WTC11 (cell line): ENCODE data around the gene GFRA1.

Source experiments
- ESRRA ChIP-seq: sonication (generic); formaldehyde crosslinking; IDR thresholded peaks from 2 replicates; pipeline ENCODE4 v1.8.1; 2022; ENCODE audit warnings: mild to moderate bottlenecking, missing genetic modification reagents, borderline replicate concordance
- MXD4 ChIP-seq: fragments of 250-450 bp; sonication (Bioruptor Pico); IDR thresholded peaks from 2 replicates; pipeline ENCODE4 v1.8.0; 2021; ENCODE audit warnings: mild to moderate bottlenecking, moderate library complexity, borderline replicate concordance
- TF ChIP-seq, protein P1 (sequence below): fragments of 200-600 bp; IDR thresholded peaks from 2 replicates; pipeline ENCODE4 v1.8.0; 2022; ENCODE audit warnings: antibody characterized with exemption
- TF ChIP-seq, protein P2 (sequence below): sonication (generic); formaldehyde crosslinking; IDR thresholded peaks from 2 replicates; pipeline ENCODE4 v1.8.1; 2022; ENCODE audit warnings: low read depth, mild to moderate bottlenecking, moderate library complexity, missing genetic modification reagents, borderline replicate concordance
- TF ChIP-seq, protein P3 (sequence below): sonication (generic); formaldehyde crosslinking; IDR thresholded peaks from 2 replicates; pipeline ENCODE4 v1.8.1; 2022; ENCODE audit warnings: missing genetic modification reagents, borderline replicate concordance

DNA sequence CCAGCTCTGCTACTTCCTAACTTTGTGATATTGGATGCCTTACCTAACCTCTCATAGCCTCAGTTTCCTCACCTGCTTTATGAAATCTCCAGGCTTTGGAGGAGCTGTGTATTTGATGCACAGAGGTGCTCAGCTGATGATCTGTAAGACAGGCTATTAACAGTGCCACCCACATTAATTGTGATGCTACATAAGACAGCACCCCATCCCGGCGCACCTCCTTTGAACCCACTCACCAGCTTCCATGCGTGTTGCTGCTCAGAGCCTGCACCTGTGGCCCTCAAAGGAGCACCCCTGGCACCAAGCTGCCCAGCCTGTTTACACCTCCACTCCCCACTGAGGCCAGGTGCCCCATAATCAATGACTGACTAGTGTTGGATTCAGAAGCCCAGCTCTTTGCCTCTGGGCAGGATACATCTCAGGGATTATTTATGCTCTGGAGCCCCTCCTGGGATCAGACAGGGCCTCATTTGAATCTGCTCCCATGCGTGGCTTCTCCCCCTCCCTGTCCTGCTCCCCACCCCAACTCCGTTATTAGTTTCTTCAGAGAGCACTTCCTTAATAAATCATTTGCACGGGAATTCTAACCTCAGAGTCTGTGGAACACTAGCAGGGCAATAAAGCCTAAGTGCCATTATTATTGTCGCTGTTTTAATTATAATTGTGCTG, 87.7 kb downstream of the GFRA1 start:
- TF ChIP-seq, protein P1, sequence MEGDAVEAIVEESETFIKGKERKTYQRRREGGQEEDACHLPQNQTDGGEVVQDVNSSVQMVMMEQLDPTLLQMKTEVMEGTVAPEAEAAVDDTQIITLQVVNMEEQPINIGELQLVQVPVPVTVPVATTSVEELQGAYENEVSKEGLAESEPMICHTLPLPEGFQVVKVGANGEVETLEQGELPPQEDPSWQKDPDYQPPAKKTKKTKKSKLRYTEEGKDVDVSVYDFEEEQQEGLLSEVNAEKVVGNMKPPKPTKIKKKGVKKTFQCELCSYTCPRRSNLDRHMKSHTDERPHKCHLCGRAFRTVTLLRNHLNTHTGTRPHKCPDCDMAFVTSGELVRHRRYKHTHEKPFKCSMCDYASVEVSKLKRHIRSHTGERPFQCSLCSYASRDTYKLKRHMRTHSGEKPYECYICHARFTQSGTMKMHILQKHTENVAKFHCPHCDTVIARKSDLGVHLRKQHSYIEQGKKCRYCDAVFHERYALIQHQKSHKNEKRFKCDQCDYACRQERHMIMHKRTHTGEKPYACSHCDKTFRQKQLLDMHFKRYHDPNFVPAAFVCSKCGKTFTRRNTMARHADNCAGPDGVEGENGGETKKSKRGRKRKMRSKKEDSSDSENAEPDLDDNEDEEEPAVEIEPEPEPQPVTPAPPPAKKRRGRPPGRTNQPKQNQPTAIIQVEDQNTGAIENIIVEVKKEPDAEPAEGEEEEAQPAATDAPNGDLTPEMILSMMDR = no peak
- TF ChIP-seq ESRRA (no peak), MXD4 (CRISPR knock-in tag) (no peak)
- TF ChIP-seq, protein P2, sequence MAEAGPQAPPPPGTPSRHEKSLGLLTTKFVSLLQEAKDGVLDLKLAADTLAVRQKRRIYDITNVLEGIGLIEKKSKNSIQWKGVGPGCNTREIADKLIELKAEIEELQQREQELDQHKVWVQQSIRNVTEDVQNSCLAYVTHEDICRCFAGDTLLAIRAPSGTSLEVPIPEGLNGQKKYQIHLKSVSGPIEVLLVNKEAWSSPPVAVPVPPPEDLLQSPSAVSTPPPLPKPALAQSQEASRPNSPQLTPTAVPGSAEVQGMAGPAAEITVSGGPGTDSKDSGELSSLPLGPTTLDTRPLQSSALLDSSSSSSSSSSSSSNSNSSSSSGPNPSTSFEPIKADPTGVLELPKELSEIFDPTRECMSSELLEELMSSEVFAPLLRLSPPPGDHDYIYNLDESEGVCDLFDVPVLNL (CRISPR knock-in tag) = no peak
- TF ChIP-seq, protein P3, sequence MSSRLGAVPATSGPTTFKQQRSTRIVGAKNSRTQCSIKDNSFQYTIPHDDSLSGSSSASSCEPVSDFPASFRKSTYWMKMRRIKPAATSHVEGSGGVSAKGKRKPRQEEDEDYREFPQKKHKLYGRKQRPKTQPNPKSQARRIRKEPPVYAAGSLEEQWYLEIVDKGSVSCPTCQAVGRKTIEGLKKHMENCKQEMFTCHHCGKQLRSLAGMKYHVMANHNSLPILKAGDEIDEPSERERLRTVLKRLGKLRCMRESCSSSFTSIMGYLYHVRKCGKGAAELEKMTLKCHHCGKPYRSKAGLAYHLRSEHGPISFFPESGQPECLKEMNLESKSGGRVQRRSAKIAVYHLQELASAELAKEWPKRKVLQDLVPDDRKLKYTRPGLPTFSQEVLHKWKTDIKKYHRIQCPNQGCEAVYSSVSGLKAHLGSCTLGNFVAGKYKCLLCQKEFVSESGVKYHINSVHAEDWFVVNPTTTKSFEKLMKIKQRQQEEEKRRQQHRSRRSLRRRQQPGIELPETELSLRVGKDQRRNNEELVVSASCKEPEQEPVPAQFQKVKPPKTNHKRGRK (CRISPR knock-in tag) = no peak
